GM18907 (cell line): ENCODE data around the gene SECTM1.

Experiments used
- ATAC-seq: cut with Tn5 transposase; IDR thresholded peaks from one replicate; pipeline ENCODE4 v1.9.1; 2021; ENCODE audit warnings: mild to moderate bottlenecking, moderate library complexity; ENCODE audit not compliant: unreplicated experiment

SECTM1 gene

GRCh38 chr17:82329683-82330321, 3.8 kb downstream of the SECTM1 start:
- ATAC-seq, result no peak

- ATAC-seq, result no peak
Measured at GRCh38 chr17:82328994-82329507, 4.5 kb downstream of the SECTM1 start.

GRCh38 chr17:82328141-82328993, 5.2 kb downstream of the SECTM1 start:
- ATAC-seq, result no peak

GRCh38 chr17:82327757-82328140, 5.8 kb downstream of the SECTM1 start:
- no peak for ATAC-seq

GRCh38 chr17:82327289-82327688, 6.3 kb downstream of the SECTM1 start:
- no peak for ATAC-seq

GRCh38 chr17:82325286-82326180, 8.0 kb downstream of the SECTM1 start:
- no peak for ATAC-seq

- ATAC-seq, result no peak
Measured at GRCh38 chr17:82324566-82325285, 8.8 kb downstream of the SECTM1 start.

GRCh38 chr17:82323514-82324234, 9.9 kb downstream of the SECTM1 start:
- ATAC-seq, result no peak

GRCh38 chr17:82322526-82323453, 10.8 kb downstream of the SECTM1 start:
- no peak for ATAC-seq

GRCh38 chr17:82321947-82322466, 11.6 kb downstream of the SECTM1 start:
- ATAC-seq, result no peak

GRCh38 chr17:82320956-82321927, 12.3 kb downstream of the SECTM1 start:
- ATAC-seq, result no peak

GRCh38 chr17:82320140-82320840, 13.3 kb downstream of the SECTM1 start:
- no peak for ATAC-seq

GRCh38 chr17:82319619-82320062, 13.9 kb downstream of the SECTM1 start:
- no peak for ATAC-seq

GRCh38 chr17:82318772-82319606, 14.6 kb downstream of the SECTM1 start:
- ATAC-seq, result no peak

- no peak for ATAC-seq
Measured at GRCh38 chr17:82318169-82318498, 15.4 kb downstream of the SECTM1 start.
